ENCODE measurements around the gene INO80. TPM values are rescaled to one million over a fixed set of nuclear protein-coding genes. Genes with fewer than 3 reads are reported as not detected.

Gene INO80
- total RNA-seq, 6 experiments from 2014 or later, result 18.3 to 23.6 (median 19.4) TPM

GRCh38 chr15:41106947-41107346 lies 9.1 kb downstream of the INO80 start:
- Mint-ChIP-seq H3K36me3 (ENCODE audit: low read depth) (peaks cover 18% of the 10 kb centered on the region), H3K4me1 (ENCODE audit: low read depth) (peaks cover 38% of the 10 kb centered on the region), H3K27me3 (ENCODE audit: insufficient read depth) (peaks cover 3% of the 10 kb centered on the region; the same call in 1 of the 2 replicates), H3K9me3 (no peaks in the 10 kb centered on the region), H3K27ac (no peak overlapping the region), H3K4me3 (no peak overlapping the region)
- DNase-seq, result no peak
- TF ChIP-seq CTCF (IDR thresholded peaks at IDR 0.05), result no peak

DNA sequence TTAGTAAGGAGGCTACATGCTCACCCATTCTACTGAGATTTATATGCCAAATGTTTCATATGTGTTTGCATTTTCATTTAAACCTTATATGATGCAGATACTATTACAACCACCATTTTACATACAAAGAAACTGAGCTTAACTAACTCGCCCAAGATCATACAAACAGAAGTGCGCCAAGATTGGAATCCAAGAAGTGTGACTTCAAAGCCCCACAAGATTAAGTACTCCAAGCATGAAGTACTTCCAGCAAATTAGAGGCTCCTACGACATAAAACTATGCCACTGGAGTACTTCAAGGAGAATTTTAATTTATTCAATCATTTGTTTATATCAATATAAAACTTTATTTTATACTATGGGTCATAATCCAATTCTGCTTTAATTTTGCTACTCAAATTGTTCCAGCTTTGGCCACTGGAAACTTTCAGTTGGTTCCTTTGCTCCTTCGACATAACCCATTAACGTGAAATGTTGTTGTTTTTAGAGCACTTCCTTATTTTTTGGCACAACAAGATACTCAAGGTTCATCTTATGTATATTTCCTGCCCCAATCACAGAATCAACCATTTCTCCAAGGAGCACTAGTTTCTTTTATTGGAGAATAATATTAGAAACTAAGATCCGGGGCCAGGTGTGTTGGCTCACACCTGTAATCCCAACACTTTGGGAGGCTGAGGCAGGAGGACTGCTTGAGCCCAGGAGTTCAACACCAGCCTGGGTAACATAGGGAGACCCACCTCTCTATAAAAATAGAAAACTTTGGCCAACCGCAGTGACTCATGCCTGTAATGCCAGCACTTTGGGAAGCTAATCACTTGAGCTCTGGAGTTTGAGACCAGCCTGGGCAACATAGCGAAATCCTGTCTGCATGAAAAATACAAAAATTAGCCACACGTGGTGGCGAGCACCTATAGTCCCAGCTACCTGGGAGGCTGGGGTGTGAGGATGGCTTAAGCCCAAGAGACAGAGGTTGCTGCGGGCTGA lies 10.4 kb downstream of the INO80 start:
- H3K4me3 Mint-ChIP-seq, result no peak overlapping the region
- H3K27ac Mint-ChIP-seq, result no peak overlapping the region
- H3K9me3 Mint-ChIP-seq, result no peaks in the 10 kb centered on the region
- H3K27me3 Mint-ChIP-seq (ENCODE audit: insufficient read depth), result peaks cover 3% of the 10 kb centered on the region; the same call in 1 of the 2 replicates
- peaks cover 38% of the 10 kb centered on the region for H3K4me1 Mint-ChIP-seq (ENCODE audit: low read depth)
- TF ChIP-seq CTCF (IDR thresholded peaks at IDR 0.05), result no peak
- peaks cover 22% of the 10 kb centered on the region for H3K36me3 Mint-ChIP-seq (ENCODE audit: low read depth)
- no peak for DNase-seq

GRCh38 chr15:41104234-41104633 lies 11.8 kb downstream of the INO80 start:
- peak; percentile 39 for DNase-seq
- Mint-ChIP-seq H3K4me3 (no peak overlapping the region), H3K36me3 (ENCODE audit: low read depth) (peaks cover 22% of the 10 kb centered on the region), H3K4me1 (ENCODE audit: low read depth) (peaks cover 38% of the 10 kb centered on the region), H3K9me3 (no peaks in the 10 kb centered on the region), H3K27ac (peak overlapping the region; percentile 46; the same call in 1 of the 2 replicates), H3K27me3 (ENCODE audit: insufficient read depth) (peaks cover 3% of the 10 kb centered on the region; the same call in 1 of the 2 replicates)
- no peak for TF ChIP-seq CTCF (IDR thresholded peaks at IDR 0.05)

GRCh38 chr15:41102854-41103253 lies 13.2 kb downstream of the INO80 start:
- Mint-ChIP-seq H3K9me3 (no peaks in the 10 kb centered on the region), H3K27me3 (ENCODE audit: insufficient read depth) (peaks cover 3% of the 10 kb centered on the region; the same call in 1 of the 2 replicates), H3K4me3 (no peak overlapping the region), H3K27ac (no peak overlapping the region), H3K4me1 (ENCODE audit: low read depth) (peaks cover 38% of the 10 kb centered on the region), H3K36me3 (ENCODE audit: low read depth) (peaks cover 15% of the 10 kb centered on the region)
- no peak for DNase-seq
- TF ChIP-seq CTCF (IDR thresholded peaks at IDR 0.05), result no peak

DNA sequence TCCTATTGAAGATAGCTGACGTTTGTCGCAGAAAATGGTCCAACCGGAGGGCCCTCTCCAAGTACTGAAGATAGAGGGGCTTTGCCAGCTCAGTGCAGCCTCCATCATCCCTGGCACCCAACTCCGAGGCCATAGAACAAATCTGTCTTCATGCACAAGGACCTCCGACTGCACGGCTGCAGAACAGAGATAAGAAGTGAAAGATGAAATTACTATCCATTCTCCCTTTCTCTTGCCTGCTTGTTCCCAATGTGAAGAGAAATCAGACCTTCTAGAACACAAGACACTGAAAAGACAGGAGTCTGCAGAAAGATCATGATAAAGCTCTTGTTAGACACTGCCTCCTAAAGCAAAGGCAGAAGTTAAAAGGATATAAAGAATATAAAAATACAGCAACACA lies 19.9 kb downstream of the INO80 start:
- Mint-ChIP-seq H3K27ac (no peak overlapping the region), H3K27me3 (ENCODE audit: insufficient read depth) (no peaks in the 10 kb centered on the region; the same call in 1 of the 2 replicates), H3K36me3 (ENCODE audit: low read depth) (peaks cover 35% of the 10 kb centered on the region), H3K9me3 (no peaks in the 10 kb centered on the region), H3K4me3 (no peak overlapping the region), H3K4me1 (ENCODE audit: low read depth) (peaks cover 5% of the 10 kb centered on the region)
- no peak for TF ChIP-seq CTCF (IDR thresholded peaks at IDR 0.05)
- no peak for DNase-seq
